GM18951 (cell line): ENCODE results near the gene HNRNPH2.

Source experiments
- POLR2A ChIP-seq: IDR thresholded peaks from 4 replicates; pipeline ENCODE4 v1.6.1; 2011; ENCODE audit warnings: mild to moderate bottlenecking; ENCODE audit not compliant: insufficient read length, insufficient read depth; ENCODE audit errors: extremely low read depth
- in situ Hi-C: fragments of 300-500 bp; cut with MboI; formaldehyde crosslinking; loops from one replicate; pipeline ENCODE4 v1.12.0; 2022; ENCODE audit warnings: low sequenced_read_pairs, mixed read lengths, inconsistent platforms; ENCODE audit not compliant: unreplicated experiment

Gene HNRNPH2

GRCh38 chrX:101450961-101451360 is 42.9 kb downstream of the HNRNPH2 start:
- TF ChIP-seq POLR2A: no peak
- in situ Hi-C loops: no loop called here

- in situ Hi-C loops: no loop called here
These were observed 44.0 kb downstream of the HNRNPH2 start for GRCh38 chrX:101452056-101452455.

GRCh38 chrX:101460669-101461068 is 52.6 kb downstream of the HNRNPH2 start:
- in situ Hi-C loops: no loop called here
- no peak for TF ChIP-seq POLR2A

More at GRCh38 chrX:101452056-101452455, 44.0 kb downstream of the HNRNPH2 start:
- TF ChIP-seq POLR2A: no peak

GRCh38 chrX:101462892-101463291 is 54.9 kb downstream of the HNRNPH2 start:
- TF ChIP-seq POLR2A: no peak
- in situ Hi-C loops: no loop called here
